Activated CD4-positive, alpha-beta T cell treated with anti-CD3 and anti-CD28 coated beads, Interleukin-2, Interleukin-4, amounts not matched to agents 100 ng/mL and 50 ng/mL, durations not matched to agents 16 hours and 8 hours (primary cell): ENCODE results near the gene ARID5A.
A peak's percentile ranks its signal among the peaks of the same experiment; 100 is the strongest.

Source experiments
- DNase-seq: peaks from one replicate; pipeline ENCODE4 v3.0.0-alpha.2; 2020; ENCODE audit warnings: low spot score

ARID5A gene

GRCh38 chr2:96528006-96528699, 8.4 kb upstream of the ARID5A start:
- peak; percentile 90 for DNase-seq

- DNase-seq, result no peak
These were observed 7.7 kb upstream of the ARID5A start for GRCh38 chr2:96528700-96529375.

- no peak for DNase-seq
These were observed 7.0 kb upstream of the ARID5A start for GRCh38 chr2:96529376-96530143.

- no peak for DNase-seq
These were observed 6.5 kb upstream of the ARID5A start for GRCh38 chr2:96530144-96530430.

GRCh38 chr2:96530474-96531357, 5.8 kb upstream of the ARID5A start:
- peak; percentile 53 for DNase-seq

GRCh38 chr2:96531366-96531765, 5.2 kb upstream of the ARID5A start:
- DNase-seq, result no peak

GRCh38 chr2:96531872-96532505, 4.6 kb upstream of the ARID5A start:
- peak; percentile 89 for DNase-seq

- DNase-seq, result no peak
These were observed 3.8 kb upstream of the ARID5A start for GRCh38 chr2:96532641-96533291.

GRCh38 chr2:96533292-96534073, 3.1 kb upstream of the ARID5A start:
- DNase-seq, result no peak

- DNase-seq, result no peak
These were observed 2.4 kb upstream of the ARID5A start for GRCh38 chr2:96534141-96534540.

- DNase-seq, result no peak
These were observed 1.8 kb upstream of the ARID5A start for GRCh38 chr2:96534701-96535181.

GRCh38 chr2:96535331-96535730, 1.2 kb upstream of the ARID5A start:
- DNase-seq, result no peak

GRCh38 chr2:96537066-96537733, 648 bp downstream of the ARID5A start:
- DNase-seq, result peak; percentile 93

- no peak for DNase-seq
These were observed 1.4 kb downstream of the ARID5A start for GRCh38 chr2:96537734-96538486.

GRCh38 chr2:96538487-96539214, 2.1 kb downstream of the ARID5A start:
- DNase-seq, result peak; percentile 81

- DNase-seq, result no peak
These were observed 2.8 kb downstream of the ARID5A start for GRCh38 chr2:96539215-96539920.

- no peak for DNase-seq
These were observed 3.6 kb downstream of the ARID5A start for GRCh38 chr2:96540136-96540535.
